ENCODE measurements around the gene DENND2A.
A peak's percentile ranks its signal among the peaks of the same experiment; 100 is the strongest.

DENND2A gene

DNA sequence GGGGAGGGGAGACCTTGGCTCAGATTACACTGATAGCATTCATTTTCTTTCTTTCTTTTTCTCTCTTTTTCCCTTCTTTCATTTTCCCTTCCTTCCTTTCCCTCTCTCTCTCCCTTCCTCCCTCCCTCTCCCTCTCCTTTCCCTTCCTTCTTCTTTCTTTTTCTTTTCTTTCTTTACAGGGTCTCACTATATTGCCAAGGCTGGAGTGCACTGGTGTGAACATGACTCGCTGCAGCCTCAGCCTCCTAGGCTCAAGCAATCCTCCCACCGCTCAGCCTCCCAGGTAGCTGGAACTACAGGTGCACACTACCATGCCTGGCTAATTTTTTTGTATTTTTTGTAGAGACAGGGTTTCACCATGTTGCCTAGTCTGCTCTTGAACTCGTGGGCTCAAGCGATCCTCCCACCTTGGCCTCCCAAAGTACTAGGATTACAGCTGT is 88.4 kb downstream of the DENND2A start:
- peaks cover 60% of the 10 kb centered on the region for H3K36me3 Mint-ChIP-seq (ENCODE audit: low read depth)
- peaks cover 24% of the 10 kb centered on the region for H3K4me1 Mint-ChIP-seq
- H3K27ac Mint-ChIP-seq = peak overlapping the region; percentile 76
- no peaks in the 10 kb centered on the region for H3K9me3 Mint-ChIP-seq
- TF ChIP-seq, protein P1, sequence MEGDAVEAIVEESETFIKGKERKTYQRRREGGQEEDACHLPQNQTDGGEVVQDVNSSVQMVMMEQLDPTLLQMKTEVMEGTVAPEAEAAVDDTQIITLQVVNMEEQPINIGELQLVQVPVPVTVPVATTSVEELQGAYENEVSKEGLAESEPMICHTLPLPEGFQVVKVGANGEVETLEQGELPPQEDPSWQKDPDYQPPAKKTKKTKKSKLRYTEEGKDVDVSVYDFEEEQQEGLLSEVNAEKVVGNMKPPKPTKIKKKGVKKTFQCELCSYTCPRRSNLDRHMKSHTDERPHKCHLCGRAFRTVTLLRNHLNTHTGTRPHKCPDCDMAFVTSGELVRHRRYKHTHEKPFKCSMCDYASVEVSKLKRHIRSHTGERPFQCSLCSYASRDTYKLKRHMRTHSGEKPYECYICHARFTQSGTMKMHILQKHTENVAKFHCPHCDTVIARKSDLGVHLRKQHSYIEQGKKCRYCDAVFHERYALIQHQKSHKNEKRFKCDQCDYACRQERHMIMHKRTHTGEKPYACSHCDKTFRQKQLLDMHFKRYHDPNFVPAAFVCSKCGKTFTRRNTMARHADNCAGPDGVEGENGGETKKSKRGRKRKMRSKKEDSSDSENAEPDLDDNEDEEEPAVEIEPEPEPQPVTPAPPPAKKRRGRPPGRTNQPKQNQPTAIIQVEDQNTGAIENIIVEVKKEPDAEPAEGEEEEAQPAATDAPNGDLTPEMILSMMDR (IDR thresholded peaks at IDR 0.05) = no peak
- H3K27me3 Mint-ChIP-seq (ENCODE audit: low read depth, poor library complexity) = peaks cover 4% of the 10 kb centered on the region
- no peak for DNase-seq
- no peak overlapping the region for H3K4me3 Mint-ChIP-seq

DNA sequence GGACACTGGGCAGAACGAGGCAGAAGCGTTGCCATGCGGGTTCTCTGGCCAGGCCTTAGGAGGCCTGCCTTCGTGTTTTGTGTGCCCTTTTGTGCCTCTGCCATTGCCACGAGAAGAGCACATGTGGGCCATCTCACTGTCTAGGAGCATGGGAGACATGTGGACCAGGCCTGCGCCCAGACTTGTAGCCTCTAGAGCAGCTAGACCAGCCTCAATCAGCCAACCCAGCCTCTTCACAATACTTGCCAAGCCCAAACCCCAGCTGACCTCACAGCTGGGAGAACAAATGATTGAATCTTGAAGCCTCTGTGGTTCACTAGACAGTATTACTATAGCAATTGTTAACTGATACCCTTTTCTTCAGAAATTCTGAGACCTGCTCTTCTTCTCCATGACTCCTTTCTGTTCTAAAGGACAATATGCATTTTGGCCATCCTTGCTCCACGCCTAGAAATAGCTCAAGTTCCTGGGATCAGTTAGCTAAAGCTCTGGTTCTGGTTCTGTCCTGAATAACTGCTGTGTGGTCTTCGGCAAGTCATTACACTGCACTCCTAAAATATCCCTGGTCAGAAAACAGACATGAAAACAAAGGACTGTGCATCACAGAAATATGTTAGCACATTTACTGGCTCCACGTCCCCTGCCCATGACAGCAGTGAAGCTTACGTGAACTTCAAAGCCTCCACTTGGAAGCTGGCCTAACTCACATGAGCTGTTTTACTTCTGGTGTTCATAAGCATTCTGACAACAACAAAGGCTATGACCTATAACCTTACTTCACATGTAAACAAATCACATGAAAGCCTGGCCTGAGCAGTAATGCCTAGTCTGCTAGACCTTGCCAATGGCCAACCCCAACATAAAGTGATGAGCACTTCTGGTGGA is 89.0 kb downstream of the DENND2A start:
- Mint-ChIP-seq H3K36me3 (ENCODE audit: low read depth) (peaks cover 61% of the 10 kb centered on the region), H3K27me3 (ENCODE audit: low read depth, poor library complexity) (peaks cover 7% of the 10 kb centered on the region), H3K27ac (peak overlapping the region; percentile 76), H3K9me3 (no peaks in the 10 kb centered on the region), H3K4me3 (no peak overlapping the region), H3K4me1 (peaks cover 24% of the 10 kb centered on the region)
- no peak for DNase-seq
- TF ChIP-seq, protein P1 (IDR thresholded peaks at IDR 0.05) = no peak

GRCh38 chr7:140546947-140547346 is 93.7 kb downstream of the DENND2A start:
- peaks cover 28% of the 10 kb centered on the region for H3K4me1 Mint-ChIP-seq

GRCh38 chr7:140544388-140544826 is 96.2 kb downstream of the DENND2A start:
- peaks cover 46% of the 10 kb centered on the region for H3K4me1 Mint-ChIP-seq
- H3K9me3 Mint-ChIP-seq = no peaks in the 10 kb centered on the region
- TF ChIP-seq, protein P1 (IDR thresholded peaks at IDR 0.05) = no peak
- peak overlapping the region; percentile 89 for H3K27ac Mint-ChIP-seq
- no peak for DNase-seq
- peaks cover 42% of the 10 kb centered on the region for H3K36me3 Mint-ChIP-seq (ENCODE audit: low read depth)
- H3K4me3 Mint-ChIP-seq = no peak overlapping the region
- H3K27me3 Mint-ChIP-seq (ENCODE audit: low read depth, poor library complexity) = peaks cover 7% of the 10 kb centered on the region

More at GRCh38 chr7:140546947-140547346, 93.7 kb downstream of the DENND2A start:
- Mint-ChIP-seq H3K27me3 (ENCODE audit: low read depth, poor library complexity) (peaks cover 7% of the 10 kb centered on the region), H3K36me3 (ENCODE audit: low read depth) (peaks cover 45% of the 10 kb centered on the region), H3K27ac (no peak overlapping the region), H3K9me3 (no peaks in the 10 kb centered on the region), H3K4me3 (no peak overlapping the region)
- TF ChIP-seq, protein P1 (IDR thresholded peaks at IDR 0.05) = no peak
- DNase-seq = no peak

GRCh38 chr7:140542228-140542603 is 98.4 kb downstream of the DENND2A start:
- no peaks in the 10 kb centered on the region for H3K9me3 Mint-ChIP-seq
- peak overlapping the region; percentile 99 for H3K27ac Mint-ChIP-seq
- DNase-seq = no peak
- H3K4me1 Mint-ChIP-seq = peaks cover 60% of the 10 kb centered on the region
- peak overlapping the region; percentile 66 for H3K4me3 Mint-ChIP-seq
- H3K27me3 Mint-ChIP-seq (ENCODE audit: low read depth, poor library complexity) = peaks cover 7% of the 10 kb centered on the region
- H3K36me3 Mint-ChIP-seq (ENCODE audit: low read depth) = peaks cover 50% of the 10 kb centered on the region
- TF ChIP-seq, protein P1 (IDR thresholded peaks at IDR 0.05) = no peak
